ENCODE results near the gene CATSPERD.

The CATSPERD gene, protein sequence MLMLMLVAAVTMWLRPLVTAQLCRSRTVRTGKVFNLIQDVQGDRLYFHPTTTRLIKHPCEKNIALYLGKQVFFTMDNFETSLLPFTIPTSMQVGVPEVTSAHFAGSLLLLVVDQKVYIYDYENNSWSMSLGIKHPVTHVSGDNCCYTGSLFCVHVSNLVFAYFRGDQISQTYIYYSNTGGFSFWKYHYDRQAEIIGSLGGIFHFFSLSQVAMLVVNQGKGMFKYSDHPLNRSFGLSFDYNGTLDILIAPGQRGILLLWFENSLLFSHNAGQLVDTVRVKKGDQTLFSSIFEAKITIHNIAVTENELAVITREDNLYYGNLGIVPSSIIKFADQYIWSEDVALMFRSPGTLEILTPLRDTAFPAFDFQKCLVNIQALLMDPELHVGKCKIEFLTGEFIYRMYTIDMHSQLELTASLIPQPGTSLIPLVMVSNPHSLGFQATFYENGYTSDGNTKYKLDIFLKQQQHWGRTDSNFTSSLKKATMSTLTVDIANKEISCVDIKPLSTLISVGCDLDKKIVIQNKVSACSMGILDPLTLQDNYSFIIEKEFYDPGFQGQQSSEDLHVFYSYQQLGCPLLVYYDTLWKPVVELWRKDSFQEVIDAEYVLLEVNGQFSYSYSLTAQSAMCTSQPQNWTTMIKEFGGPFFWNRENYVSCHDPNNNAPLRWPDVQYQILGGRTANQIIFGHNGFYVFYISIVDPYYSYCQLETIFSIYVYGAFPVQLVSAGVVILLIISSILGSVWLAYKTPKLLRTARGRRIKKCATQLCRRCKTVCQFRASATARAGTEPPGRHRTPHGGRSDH

DNA sequence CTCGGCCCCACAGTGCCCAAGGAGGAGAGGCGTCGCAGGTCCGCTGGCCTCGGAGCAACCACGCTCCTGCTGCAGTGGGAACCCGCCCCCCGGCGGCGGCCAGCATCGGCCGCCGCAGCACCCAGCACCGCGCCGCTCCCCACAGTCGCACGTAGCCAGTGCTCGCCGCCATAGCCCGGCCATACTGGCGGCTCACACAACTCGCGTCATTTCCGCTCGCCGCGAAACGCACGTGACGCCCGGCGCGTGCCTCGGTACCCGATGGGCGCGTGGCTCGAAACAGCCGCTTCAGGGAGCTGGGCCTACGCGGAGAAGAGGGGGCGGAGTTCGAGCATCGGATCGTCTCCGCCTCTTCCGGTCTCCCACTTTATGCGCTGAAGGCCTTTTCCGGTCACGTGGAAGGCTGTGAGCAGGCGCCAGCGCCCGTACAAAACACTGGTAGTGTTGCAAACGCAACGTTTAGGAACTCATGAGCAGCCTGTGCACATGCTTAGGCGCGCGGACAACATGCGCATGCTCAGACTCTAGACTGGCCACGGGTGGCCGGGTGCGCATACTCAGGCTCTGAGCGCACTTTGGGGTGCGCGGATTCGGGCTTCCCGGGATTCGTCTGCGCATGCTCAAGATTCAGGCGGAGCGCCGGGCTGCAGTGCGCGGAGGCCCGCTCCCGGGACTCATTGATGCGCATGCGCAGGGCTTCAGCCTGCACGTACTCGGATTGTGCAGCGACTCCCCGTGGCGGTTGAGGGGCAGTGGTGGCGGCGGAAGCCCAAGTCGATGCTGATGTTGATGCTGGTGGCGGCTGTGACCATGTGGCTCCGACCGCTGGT lies at the start of gene CATSPERD, which contains the start of gene LONP1:
Gene CATSPERD, plus strand, starts transcription at position 677 of the 830 bp plus-strand sequence. Its CDS starts 101 bp downstream, at position 778.
Gene LONP1, minus strand, starts transcription at position 186 of the 830 bp plus-strand sequence. Its CDS starts 14 bp downstream, at position 172.
- DNase-seq (ENCODE audit: low read depth, low spot score): peak; percentile 98

DNA sequence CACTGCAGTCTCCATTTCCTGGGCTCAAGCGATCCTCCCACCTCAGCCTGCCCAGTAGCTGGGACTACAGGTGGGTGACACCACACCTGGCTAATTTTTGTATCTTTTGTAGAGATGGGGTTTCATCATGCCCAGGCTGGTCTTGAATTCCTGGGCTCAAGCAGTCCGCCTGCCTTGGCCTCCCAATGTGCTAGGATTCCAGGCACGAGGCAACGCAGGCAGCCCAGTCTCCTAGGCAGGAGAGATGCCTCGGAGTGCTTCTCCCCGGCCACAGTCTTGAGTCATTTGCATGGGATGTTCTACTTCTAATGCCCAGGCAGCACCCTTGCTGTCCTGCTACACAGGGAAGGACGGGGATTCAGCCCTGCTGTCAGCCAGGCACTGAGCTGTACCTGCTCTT lies 48.8 kb upstream of the CATSPERD start:
- DNase-seq (ENCODE audit: low read depth, low spot score): no peak

DNA sequence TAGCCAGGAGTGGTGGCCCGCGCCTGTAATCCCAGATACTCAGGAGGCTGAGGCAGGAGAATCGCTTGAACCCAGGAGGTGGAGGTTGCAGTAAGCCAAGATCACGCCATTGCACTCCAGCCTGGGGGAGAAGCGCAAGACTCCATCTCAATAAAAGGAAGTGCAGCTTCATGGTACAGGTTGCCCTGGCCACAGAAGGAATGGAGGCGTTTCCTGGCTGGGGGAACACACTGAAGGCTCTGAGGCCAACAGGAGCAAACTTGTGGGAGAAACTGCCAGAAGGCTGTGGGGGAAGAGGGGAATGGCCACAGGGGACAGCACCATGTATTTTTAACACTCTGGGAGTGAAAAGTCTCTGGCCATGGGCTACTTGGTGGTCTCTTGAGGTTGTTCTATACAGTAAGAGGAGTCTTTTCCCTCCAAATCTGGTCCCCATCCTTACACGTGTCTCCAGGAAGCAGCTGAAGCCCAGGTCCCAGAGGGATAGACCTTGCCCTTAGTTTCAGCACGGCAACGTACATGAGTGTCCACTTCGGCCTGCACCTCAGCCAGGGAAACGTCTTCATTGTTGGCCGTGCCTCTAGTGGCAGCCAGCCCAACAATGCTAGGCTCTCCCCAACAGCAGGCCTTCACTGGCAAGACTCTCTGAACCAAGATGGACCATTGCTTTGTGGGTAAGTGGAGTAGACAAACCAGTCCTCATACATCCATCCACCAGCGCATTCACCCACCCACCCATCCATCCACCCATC lies 47.6 kb upstream of the CATSPERD start:
- DNase-seq (ENCODE audit: low read depth, low spot score): no peak

DNA sequence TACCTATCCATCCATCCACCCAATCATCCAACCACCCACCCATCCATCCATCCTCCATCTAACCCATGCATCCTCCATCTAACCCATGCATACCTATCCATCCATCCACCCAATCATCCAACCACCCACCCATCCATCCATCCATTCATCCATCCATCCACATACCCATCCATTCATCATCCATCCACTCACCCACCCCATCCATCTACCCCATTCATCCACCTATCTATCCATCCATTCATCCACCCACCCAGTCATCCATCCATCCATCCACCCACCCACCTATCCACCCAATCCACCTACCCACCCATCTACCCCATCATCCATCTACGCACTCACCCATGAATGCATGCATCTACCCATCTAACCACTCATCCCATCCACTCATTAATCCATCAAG lies 46.7 kb upstream of the CATSPERD start:
- DNase-seq (ENCODE audit: low read depth, low spot score): no peak

DNA sequence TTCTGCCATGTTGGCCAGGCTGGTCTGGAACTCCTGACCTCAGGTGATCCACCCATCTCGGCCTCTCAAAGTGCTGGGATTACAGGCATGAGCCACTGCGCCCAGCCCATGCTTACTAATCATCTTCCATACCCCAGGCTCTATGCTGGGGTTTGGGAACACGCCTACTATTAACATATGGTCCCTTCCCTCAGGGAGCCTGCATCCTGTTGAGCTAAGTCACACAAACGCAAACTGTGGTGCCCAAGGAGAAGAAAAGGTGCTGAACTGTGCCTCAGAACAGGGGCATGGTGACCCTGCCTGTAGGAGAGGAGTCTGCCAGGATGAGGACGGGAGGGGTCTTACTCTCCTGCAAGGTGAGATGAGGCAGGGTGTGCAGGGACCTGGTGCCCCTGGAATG lies 45.7 kb upstream of the CATSPERD start:
- DNase-seq (ENCODE audit: low read depth, low spot score): no peak

DNA sequence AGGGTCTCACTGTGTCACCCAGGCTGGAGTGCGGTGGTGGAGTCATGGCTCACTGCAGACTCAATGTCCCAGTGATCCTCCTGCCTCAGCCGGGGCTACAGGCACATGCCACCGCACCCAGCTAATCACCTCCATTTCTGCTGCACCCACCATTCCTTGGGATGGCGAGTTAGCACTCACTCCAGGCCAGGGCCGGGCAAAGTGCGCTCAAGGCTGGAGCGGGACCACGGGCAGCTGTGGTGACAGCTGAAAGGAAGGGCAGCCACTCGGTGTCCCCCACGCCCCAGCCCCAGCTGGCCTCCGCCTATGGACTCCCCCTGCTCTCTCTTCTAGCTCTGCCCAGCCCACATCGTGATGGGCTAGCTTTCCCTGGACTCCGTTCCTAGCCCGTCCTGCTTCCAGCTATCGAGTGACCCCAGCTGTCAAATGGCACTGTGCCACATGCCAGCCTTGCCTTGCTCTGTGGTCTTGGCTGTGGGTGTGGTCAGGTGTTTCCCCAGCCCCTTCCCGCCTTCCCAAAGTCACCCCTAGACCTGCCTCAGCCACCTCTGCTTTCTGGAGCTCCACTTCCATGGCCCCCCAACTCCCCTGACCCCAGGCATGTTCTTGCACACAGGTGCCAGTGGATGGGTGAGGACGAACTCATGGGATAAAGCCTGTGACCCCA lies 44.2 kb upstream of the CATSPERD start:
- DNase-seq (ENCODE audit: low read depth, low spot score): no peak

DNA sequence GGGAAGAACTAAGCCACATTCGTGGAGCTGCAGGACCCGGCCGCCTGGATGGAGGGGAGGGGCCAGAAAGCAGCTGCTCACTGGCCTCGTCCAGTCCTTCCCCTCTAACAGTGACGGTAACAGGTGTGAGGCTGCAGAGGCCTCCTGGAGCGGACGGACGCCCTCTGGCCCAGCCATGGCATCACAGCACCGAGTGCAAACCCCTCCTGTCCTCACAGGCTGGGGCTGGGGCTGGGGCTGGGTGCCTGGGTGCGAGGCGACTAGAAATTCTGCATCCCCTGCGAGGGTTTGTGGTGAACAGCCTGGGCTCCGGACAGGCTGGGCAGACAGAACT lies 43.7 kb upstream of the CATSPERD start:
- DNase-seq (ENCODE audit: low read depth, low spot score): no peak

DNA sequence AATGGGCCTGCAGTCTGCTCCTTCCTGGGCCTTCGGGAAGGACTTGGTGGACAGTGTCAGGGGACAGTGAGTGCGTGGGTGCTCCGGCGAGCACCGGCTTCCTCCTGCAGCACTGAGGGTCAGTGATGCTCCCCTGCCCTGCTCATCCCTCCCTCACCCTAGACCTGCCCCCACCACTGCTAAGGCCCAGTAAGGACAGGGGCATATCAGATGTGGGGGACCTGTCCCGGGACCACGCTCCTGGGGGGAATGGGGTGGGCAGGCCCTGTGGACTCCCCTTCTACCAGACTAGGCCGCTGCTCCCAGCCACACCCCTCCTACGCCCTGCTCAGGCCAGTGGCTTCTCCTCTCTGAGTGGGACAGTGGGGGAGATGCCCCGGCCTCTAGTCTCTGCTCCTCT lies 43.3 kb upstream of the CATSPERD start:
- no peak for DNase-seq (ENCODE audit: low read depth, low spot score)

DNA sequence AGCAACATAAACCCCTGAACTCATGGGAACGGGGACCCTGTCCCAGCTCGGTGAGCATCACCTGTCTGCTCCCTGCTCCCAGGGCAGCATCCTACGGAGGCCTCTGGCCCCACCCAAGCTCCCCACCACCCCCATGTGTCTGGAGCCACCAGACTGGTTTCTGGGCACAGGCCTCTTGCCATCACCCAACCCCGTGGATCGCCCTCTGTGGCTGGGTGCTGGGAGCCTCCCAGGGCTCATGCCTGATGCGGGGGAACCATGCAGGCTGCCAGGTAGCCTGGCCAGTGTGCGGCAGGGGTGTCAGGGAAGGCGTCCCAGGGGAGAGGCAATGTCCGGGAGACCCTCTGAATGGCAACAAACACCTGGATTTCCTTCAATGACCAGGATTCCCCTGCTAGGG lies 42.9 kb upstream of the CATSPERD start:
- DNase-seq (ENCODE audit: low read depth, low spot score): no peak

DNA sequence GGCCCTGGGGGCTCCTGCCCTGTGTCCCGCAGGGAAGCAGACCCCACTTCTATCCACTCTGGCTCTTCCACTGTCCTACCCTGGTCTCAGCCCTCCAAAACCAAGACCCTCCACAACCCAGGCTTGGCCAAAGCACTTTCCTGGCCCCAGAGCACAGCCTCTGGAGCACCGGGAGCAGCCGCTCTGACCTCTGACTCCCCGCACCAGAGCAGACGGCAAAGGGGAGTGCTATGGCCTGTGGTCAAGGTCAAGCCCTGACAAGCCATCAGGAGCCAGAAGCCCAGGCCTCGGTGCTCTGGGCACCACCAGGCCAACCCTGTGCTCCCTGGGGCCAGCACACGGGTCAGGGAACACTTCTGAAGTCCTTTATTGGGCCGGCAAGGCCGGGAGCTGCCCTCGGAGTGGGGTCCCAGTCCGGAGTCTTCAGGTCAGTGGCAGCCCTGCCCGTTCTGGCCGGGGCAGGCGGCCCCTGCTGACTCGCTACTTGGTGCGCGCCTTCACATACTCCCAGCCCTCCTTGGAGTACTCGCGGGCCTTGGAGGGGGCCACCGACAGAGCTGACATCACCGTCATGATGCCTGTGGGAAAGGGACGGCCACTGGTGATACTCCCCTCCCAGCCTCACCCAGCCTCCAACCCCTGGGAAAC lies 42.2 kb upstream of the CATSPERD start:
- DNase-seq (ENCODE audit: low read depth, low spot score): no peak

DNA sequence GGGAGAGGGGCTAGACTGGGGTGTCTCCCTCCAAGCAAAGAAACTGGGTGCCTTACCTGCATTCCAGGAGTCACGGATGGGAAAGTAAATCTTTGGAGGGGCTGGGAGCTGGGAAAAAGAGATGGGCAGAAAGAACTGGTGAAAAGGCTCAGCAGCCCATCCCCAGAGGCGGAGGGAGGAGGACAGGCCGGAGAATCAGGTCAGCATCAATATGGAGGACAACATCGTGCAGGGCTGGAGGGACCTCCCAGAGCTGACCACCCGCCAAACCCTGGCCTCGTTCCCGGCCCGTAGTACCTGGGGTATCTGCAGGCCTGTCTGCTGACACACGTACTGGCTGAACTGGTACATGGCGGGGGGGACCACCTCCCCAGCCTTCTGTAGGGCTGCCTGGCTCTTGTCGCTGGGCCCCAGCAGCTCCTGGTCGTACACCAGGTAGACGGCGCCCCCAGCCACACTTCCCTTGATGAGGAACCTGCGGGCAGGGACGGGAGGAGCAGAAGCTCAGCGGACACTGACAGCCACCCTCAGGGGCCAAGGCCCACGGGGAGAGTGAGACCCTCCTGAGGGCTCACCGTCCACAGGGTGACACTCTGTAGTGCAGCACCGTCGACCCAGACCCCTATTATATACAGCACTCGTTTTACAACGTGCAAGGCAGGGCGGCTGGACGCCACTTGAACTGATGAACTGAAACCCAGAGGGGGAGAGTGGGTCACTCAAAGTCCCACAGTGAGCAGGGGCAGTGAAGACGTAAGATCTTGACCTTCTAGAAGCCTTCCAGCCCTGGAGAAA lies 41.0 kb upstream of the CATSPERD start:
- no peak for DNase-seq (ENCODE audit: low read depth, low spot score)

DNA sequence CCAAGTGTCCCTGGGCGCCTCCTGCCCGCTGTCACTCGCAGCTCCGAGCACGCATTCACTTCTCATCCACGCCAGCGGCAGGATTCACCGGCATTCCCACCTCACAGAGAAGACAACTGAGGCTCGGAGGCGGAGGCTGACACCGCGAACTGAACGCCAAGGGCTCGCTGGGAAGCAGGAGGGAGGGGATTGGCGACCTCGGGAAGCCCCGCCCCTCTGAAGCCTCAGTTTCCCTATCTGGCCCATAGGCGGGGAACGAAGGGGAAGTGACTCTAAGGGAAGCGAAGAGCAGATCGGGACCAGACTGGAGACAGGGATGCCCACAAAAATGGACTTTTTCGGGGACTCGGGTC lies 40.4 kb upstream of the CATSPERD start:
- no peak for DNase-seq (ENCODE audit: low read depth, low spot score)

DNA sequence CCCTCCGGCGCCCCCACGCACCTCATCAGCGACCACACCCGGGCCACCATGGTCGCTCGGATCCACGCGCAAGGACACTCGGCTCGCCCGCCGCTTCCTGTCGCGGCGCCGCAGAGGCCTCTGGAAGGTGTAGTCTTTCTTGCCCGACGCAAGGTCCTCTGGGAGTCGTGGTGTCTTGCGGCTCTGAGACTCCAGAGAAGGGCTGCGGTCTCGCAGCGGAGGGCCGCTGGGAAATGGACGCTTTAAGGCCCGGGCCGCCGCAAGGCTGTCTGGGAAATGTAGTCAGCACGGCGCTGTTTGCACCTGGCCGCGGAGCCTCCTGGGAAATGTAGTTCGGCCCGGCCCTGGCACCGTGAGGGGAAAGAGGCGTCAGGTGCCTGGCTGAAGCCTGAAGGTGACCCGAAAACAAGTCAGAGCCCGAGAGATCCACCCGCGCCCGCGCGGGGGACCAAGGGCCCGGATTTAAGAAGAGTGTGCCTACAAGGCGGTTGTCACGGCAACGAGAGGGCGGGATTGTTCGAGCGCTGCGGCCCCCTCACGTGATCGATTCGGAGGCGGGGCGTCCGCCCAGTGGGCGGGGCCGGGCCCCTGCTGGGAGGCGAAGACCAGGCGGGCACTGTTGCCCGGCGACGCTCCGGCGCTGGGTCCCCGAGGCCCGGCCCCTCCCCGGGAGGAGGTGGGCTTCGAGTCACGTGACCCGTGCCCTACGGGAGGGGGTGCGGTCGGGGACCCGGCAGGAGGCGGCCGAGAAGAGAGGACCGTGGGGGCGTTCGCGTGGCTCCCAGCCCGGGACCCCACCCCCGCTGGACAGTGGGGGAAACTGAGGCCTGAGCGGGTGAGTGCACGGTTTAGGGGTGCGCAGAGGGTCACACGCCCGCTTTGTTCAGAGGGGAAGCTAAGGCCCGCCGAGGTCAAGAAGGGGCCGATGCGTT lies 39.7 kb upstream of the CATSPERD start, which contains the start of the genes HSD11B1L and MICOS13:
Gene HSD11B1L, plus strand, starts transcription at position 591 of the 932 bp plus-strand sequence. CDS start 3,806 bp downstream, outside the sequence.
Gene MICOS13, minus strand, starts transcription at position 80 of the 932 bp plus-strand sequence. Its CDS starts 30 bp downstream, at position 50.
- peak; percentile 94 for DNase-seq (ENCODE audit: low read depth, low spot score)

DNA sequence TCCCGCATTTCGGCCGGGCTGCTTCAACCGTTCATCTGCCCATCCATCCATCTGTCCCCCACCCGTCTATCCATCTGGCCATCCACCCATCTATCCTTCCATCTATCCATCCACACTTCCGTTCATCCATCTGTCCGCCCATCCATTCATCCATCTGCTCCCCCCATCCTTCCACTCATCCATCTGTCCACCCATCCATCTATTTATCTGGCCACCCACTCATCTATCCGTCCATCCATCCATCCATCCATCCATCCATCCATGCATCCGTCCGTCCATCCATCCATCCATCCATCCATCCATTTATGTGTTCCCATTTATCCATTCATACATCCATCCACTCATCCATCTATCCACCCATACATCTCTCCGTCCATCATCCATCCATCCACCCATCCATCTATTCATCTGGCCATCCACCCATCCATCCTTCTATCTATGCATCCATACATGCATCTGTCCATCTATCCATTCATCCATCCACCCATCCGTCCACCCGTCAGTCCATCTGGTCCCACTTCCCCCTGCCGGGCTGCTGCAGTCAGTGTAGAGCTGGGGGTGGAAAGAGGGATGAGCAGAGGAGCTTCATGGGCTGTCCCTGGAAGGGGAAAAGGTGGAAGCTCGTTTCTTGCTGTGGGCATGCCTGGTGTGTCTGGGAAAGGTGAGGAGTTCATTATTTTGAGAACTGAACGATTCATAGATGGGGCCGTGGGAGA lies 38.9 kb upstream of the CATSPERD start:
- no peak for DNase-seq (ENCODE audit: low read depth, low spot score)

DNA sequence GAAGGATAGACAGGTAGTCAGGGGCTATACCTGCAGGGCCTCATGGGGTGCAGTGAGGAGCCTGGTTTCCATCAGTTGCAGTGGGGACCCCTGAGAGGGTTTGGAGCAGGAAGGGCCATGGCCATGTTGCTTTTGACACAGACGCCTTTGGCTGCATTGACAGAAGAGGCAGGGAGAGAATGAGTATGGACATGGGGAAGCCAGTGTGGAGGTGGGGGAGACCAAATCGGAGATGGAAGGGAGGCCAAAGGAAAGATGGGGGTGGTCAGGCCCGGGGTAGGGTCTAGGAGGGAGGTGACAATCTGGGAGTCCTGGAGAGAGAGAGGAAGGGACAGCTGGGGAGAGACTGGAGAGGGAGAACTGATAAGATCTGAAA lies 38.3 kb upstream of the CATSPERD start:
- no peak for DNase-seq (ENCODE audit: low read depth, low spot score)

DNA sequence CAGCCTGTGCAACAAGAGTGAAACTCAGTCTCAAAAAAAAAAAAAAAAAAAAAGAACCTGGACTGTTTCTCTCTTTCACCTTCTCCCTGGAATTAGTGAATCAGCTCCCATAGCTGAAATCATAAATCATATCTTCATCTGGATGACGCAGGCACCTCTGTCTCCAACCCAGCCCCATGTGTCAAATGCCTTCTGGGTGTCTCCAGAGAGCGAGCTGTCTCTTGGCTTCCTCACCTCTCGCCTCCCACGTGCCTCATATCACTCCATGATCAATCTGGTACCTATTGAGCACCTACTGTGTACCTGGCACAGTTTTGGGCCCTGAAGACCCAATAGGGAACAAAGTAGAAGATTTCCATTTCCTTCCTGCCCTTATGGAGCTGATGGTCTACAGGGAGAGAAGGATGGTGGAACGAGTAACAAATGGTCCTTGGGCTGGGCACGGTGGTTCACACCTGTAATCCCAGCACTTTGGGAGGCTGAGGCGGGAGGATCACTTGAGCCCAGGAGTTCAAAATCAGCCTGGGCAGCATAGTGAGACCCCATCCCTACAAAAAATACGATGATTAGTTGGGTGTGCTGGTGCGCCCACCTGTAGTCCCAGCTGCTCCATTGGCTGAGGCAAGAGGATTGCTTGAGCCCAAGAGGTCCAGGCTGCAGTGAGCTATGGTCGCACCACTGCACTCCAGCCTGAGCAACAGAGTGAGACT lies 37.1 kb upstream of the CATSPERD start:
- DNase-seq (ENCODE audit: low read depth, low spot score): no peak
